HEK293 (cell line): Measurements from ENCODE around the gene CNPPD1.

Source experiments
- EGR2 ChIP-seq: fragments of 450-650 bp; formaldehyde crosslinking; IDR thresholded peaks from 2 replicates; pipeline ENCODE4 v1.5.1; 2016; ENCODE audit warnings: low read depth, missing biosample characterization, missing genetic modification characterization
- KLF8 ChIP-seq: fragments of 450-650 bp; formaldehyde crosslinking; IDR thresholded peaks from 2 replicates; pipeline ENCODE4 v1.5.1; 2016; ENCODE audit warnings: missing biosample characterization, missing genetic modification characterization
- KLF9 ChIP-seq: fragments of 450-650 bp; formaldehyde crosslinking; IDR thresholded peaks from 2 replicates; pipeline ENCODE4 v1.5.1; 2016; ENCODE audit warnings: missing biosample characterization, missing genetic modification characterization, low read depth
- SP2 ChIP-seq: fragments of 450-650 bp; formaldehyde crosslinking; IDR thresholded peaks from 2 replicates; pipeline ENCODE4 v1.5.1; 2016; ENCODE audit warnings: missing biosample characterization, missing genetic modification characterization
- TRIM28 ChIP-seq: IDR thresholded peaks from 2 replicates; pipeline ENCODE4 v1.6.1; 2011; ENCODE audit warnings: low read length, control low read depth, borderline replicate concordance
- WT1 ChIP-seq: fragments of 450-650 bp; formaldehyde crosslinking; IDR thresholded peaks from 2 replicates; pipeline ENCODE4 v1.5.1; 2016; ENCODE audit warnings: missing biosample characterization, missing genetic modification characterization
- ZBTB17 ChIP-seq: fragments of 450-650 bp; formaldehyde crosslinking; IDR thresholded peaks from 2 replicates; pipeline ENCODE4 v1.5.1; 2016; ENCODE audit warnings: missing biosample characterization, missing genetic modification characterization
- ZBTB20 ChIP-seq: fragments of 450-650 bp; formaldehyde crosslinking; IDR thresholded peaks from 2 replicates; pipeline ENCODE4 v1.5.1; 2016; ENCODE audit warnings: missing biosample characterization, missing genetic modification characterization
- ZEB2 ChIP-seq: fragments of 450-650 bp; formaldehyde crosslinking; IDR thresholded peaks from 2 replicates; pipeline ENCODE4 v1.5.1; 2016; ENCODE audit warnings: missing biosample characterization, missing genetic modification characterization
- ZNF10 ChIP-seq: fragments of 450-650 bp; formaldehyde crosslinking; IDR thresholded peaks from 2 replicates; pipeline ENCODE4 v1.5.1; 2017; ENCODE audit warnings: missing biosample characterization, missing genetic modification characterization
- ZNF114 ChIP-seq: fragments of 450-650 bp; formaldehyde crosslinking; IDR thresholded peaks from 2 replicates; pipeline ENCODE4 v1.5.0; 2017; ENCODE audit warnings: missing biosample characterization, missing genetic modification characterization
- ZNF266 ChIP-seq: fragments of 450-650 bp; formaldehyde crosslinking; IDR thresholded peaks from 2 replicates; pipeline ENCODE4 v1.5.1; 2016; ENCODE audit warnings: missing biosample characterization, missing genetic modification characterization, low read depth
- ZNF341 ChIP-seq: fragments of 450-650 bp; formaldehyde crosslinking; IDR thresholded peaks from 2 replicates; pipeline ENCODE4; 2016; ENCODE audit warnings: low read depth, missing biosample characterization, missing genetic modification characterization
- ZNF558 ChIP-seq: fragments of 450-650 bp; formaldehyde crosslinking; IDR thresholded peaks from 2 replicates; pipeline ENCODE4 v1.5.1; 2016; ENCODE audit warnings: missing biosample characterization, missing genetic modification characterization
- ZNF600 ChIP-seq: fragments of 450-650 bp; formaldehyde crosslinking; IDR thresholded peaks from 2 replicates; pipeline ENCODE4 v1.5.1; 2016; ENCODE audit warnings: missing biosample characterization, missing genetic modification characterization
- ZNF629 ChIP-seq: fragments of 450-650 bp; formaldehyde crosslinking; IDR thresholded peaks from 2 replicates; pipeline ENCODE4 v1.5.1; 2017; ENCODE audit warnings: missing biosample characterization, missing genetic modification characterization
- ZNF76 ChIP-seq: fragments of 450-650 bp; formaldehyde crosslinking; IDR thresholded peaks from 2 replicates; pipeline ENCODE4; 2016; ENCODE audit warnings: low read depth, missing biosample characterization, missing genetic modification characterization, borderline replicate concordance
- TF ChIP-seq, protein P1 (sequence below): fragments of 450-650 bp; formaldehyde crosslinking; conservative IDR thresholded peaks from 2 replicates; pipeline ENCODE4 v1.5.1; 2016; ENCODE audit warnings: low read depth, missing biosample characterization, missing genetic modification characterization
- TF ChIP-seq, protein P2 (sequence below): fragments of 450-650 bp; formaldehyde crosslinking; IDR thresholded peaks from 2 replicates; pipeline ENCODE4 v1.5.1; 2016; ENCODE audit warnings: missing biosample characterization, missing genetic modification characterization
- TF ChIP-seq, protein P3 (sequence below): fragments of 450-650 bp; formaldehyde crosslinking; IDR thresholded peaks from 2 replicates; pipeline ENCODE4 v1.5.1; 2017; ENCODE audit warnings: missing biosample characterization, missing genetic modification characterization
- TF ChIP-seq, protein P4 (sequence below): fragments of 450-650 bp; formaldehyde crosslinking; IDR thresholded peaks from 2 replicates; pipeline ENCODE4 v1.5.1; 2016; ENCODE audit warnings: missing biosample characterization, missing genetic modification characterization
- TF ChIP-seq, protein P5 (sequence below): fragments of 450-650 bp; formaldehyde crosslinking; IDR thresholded peaks from 2 replicates; pipeline ENCODE4 v1.5.1; 2016; ENCODE audit warnings: missing biosample characterization, missing genetic modification characterization
- TF ChIP-seq, protein P6 (sequence below): fragments of 450-650 bp; formaldehyde crosslinking; IDR thresholded peaks from 2 replicates; pipeline ENCODE4 v1.5.1; 2016; ENCODE audit warnings: missing biosample characterization, missing genetic modification characterization

CNPPD1 gene

DNA sequence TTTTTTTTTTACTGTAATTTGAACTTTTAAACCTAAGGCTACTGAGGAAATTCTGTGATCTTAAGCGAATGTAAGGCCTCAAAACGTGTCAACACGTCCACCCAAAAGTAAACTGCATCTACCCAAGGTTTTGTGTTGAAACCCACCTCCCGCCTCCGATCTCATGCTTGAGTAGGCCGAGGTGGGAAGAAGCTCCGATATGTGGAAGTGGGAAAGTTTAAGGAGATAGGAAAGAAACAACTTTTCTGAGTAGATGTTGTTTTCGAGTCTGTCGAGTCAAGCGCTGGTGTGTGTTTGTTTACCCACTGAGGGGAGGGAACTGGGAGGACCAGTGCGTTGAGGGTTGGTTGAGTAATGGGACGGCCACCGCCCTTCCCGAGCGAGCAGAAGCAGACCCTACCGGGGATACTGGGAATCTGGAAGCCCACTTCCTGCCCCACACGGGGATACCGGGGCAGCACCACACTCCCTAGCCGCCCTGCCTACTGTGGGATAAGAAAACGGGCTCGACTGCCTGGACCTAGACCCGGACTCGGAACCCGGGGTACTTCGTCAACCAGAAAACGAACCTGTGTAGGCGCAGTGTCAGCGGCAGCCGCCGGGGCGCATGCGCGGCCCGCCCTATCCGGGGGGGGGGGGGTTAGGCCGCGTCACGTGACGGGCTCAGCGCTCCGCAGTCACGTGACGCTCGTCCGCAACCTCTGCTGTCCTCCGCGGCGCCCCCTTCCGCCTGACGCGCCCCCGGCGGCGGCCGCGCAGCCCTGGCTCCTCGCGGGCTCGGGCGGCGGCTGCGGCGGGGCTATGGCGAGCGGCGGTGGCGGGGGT lies 1.0 kb upstream of the CNPPD1 start, which contains the start of gene RETREG2 (continued):
- TF ChIP-seq, protein P1, sequence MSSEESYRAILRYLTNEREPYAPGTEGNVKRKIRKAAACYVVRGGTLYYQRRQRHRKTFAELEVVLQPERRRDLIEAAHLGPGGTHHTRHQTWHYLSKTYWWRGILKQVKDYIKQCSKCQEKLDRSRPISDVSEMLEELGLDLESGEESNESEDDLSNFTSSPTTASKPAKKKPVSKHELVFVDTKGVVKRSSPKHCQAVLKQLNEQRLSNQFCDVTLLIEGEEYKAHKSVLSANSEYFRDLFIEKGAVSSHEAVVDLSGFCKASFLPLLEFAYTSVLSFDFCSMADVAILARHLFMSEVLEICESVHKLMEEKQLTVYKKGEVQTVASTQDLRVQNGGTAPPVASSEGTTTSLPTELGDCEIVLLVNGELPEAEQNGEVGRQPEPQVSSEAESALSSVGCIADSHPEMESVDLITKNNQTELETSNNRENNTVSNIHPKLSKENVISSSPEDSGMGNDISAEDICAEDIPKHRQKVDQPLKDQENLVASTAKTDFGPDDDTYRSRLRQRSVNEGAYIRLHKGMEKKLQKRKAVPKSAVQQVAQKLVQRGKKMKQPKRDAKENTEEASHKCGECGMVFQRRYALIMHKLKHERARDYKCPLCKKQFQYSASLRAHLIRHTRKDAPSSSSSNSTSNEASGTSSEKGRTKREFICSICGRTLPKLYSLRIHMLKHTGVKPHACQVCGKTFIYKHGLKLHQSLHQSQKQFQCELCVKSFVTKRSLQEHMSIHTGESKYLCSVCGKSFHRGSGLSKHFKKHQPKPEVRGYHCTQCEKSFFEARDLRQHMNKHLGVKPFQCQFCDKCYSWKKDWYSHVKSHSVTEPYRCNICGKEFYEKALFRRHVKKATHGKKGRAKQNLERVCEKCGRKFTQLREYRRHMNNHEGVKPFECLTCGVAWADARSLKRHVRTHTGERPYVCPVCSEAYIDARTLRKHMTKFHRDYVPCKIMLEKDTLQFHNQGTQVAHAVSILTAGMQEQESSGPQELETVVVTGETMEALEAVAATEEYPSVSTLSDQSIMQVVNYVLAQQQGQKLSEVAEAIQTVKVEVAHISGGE (tag by site-specific recombination), result peak; percentile 71
- peak; percentile 51; the same call in 1 of the 2 replicates for TF ChIP-seq KLF9 (tag by site-specific recombination)
- 0 out of 2 replicates have a peak, but pooled peaks have one; percentile 55 for TF ChIP-seq ZEB2 (tag by site-specific recombination)
- TF ChIP-seq ZNF266 (tag by site-specific recombination), result no peak
- TF ChIP-seq ZNF600 (tag by site-specific recombination), result peak; percentile 96
- TF ChIP-seq ZNF114 (tag by site-specific recombination), result no peak
- TF ChIP-seq ZNF558 (tag by site-specific recombination), result no peak
- no peak for TF ChIP-seq EGR2 (tag by site-specific recombination)
- peak; percentile 65 for TF ChIP-seq ZNF341 (tag by site-specific recombination)
- TF ChIP-seq ZNF629 (tag by site-specific recombination), result peak; percentile 48; the same call in 1 of the 2 replicates
- TF ChIP-seq ZBTB20, result peak; percentile 86
- TF ChIP-seq ZNF76 (tag by site-specific recombination), result peak; percentile 60; the same call in 1 of the 2 replicates
- peak; percentile 85 for TF ChIP-seq KLF8 (tag by site-specific recombination)
- TF ChIP-seq, protein P2, sequence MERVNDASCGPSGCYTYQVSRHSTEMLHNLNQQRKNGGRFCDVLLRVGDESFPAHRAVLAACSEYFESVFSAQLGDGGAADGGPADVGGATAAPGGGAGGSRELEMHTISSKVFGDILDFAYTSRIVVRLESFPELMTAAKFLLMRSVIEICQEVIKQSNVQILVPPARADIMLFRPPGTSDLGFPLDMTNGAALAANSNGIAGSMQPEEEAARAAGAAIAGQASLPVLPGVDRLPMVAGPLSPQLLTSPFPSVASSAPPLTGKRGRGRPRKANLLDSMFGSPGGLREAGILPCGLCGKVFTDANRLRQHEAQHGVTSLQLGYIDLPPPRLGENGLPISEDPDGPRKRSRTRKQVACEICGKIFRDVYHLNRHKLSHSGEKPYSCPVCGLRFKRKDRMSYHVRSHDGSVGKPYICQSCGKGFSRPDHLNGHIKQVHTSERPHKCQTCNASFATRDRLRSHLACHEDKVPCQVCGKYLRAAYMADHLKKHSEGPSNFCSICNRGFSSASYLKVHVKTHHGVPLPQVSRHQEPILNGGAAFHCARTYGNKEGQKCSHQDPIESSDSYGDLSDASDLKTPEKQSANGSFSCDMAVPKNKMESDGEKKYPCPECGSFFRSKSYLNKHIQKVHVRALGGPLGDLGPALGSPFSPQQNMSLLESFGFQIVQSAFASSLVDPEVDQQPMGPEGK (tag by site-specific recombination), result peak; percentile 72
- TF ChIP-seq, protein P3, sequence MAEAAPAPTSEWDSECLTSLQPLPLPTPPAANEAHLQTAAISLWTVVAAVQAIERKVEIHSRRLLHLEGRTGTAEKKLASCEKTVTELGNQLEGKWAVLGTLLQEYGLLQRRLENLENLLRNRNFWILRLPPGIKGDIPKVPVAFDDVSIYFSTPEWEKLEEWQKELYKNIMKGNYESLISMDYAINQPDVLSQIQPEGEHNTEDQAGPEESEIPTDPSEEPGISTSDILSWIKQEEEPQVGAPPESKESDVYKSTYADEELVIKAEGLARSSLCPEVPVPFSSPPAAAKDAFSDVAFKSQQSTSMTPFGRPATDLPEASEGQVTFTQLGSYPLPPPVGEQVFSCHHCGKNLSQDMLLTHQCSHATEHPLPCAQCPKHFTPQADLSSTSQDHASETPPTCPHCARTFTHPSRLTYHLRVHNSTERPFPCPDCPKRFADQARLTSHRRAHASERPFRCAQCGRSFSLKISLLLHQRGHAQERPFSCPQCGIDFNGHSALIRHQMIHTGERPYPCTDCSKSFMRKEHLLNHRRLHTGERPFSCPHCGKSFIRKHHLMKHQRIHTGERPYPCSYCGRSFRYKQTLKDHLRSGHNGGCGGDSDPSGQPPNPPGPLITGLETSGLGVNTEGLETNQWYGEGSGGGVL (tag by site-specific recombination), result peak; percentile 39; the same call in 1 of the 2 replicates
- TF ChIP-seq, protein P4, sequence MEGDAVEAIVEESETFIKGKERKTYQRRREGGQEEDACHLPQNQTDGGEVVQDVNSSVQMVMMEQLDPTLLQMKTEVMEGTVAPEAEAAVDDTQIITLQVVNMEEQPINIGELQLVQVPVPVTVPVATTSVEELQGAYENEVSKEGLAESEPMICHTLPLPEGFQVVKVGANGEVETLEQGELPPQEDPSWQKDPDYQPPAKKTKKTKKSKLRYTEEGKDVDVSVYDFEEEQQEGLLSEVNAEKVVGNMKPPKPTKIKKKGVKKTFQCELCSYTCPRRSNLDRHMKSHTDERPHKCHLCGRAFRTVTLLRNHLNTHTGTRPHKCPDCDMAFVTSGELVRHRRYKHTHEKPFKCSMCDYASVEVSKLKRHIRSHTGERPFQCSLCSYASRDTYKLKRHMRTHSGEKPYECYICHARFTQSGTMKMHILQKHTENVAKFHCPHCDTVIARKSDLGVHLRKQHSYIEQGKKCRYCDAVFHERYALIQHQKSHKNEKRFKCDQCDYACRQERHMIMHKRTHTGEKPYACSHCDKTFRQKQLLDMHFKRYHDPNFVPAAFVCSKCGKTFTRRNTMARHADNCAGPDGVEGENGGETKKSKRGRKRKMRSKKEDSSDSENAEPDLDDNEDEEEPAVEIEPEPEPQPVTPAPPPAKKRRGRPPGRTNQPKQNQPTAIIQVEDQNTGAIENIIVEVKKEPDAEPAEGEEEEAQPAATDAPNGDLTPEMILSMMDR (tag by site-specific recombination), result peak; percentile 20; the same call in 1 of the 2 replicates
- peak; percentile 71 for TF ChIP-seq SP2 (tag by site-specific recombination)
- TF ChIP-seq, protein P5, sequence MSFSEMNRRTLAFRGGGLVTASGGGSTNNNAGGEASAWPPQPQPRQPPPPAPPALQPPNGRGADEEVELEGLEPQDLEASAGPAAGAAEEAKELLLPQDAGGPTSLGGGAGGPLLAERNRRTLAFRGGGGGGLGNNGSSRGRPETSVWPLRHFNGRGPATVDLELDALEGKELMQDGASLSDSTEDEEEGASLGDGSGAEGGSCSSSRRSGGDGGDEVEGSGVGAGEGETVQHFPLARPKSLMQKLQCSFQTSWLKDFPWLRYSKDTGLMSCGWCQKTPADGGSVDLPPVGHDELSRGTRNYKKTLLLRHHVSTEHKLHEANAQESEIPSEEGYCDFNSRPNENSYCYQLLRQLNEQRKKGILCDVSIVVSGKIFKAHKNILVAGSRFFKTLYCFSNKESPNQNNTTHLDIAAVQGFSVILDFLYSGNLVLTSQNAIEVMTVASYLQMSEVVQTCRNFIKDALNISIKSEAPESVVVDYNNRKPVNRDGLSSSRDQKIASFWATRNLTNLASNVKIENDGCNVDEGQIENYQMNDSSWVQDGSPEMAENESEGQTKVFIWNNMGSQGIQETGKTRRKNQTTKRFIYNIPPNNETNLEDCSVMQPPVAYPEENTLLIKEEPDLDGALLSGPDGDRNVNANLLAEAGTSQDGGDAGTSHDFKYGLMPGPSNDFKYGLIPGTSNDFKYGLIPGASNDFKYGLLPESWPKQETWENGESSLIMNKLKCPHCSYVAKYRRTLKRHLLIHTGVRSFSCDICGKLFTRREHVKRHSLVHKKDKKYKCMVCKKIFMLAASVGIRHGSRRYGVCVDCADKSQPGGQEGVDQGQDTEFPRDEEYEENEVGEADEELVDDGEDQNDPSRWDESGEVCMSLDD, result 0 out of 2 replicates have a peak, but pooled peaks have one; percentile 20
- TF ChIP-seq ZBTB17 (tag by site-specific recombination), result peak; percentile 32; the same call in 1 of the 2 replicates
- TF ChIP-seq WT1 (tag by site-specific recombination), result peak; percentile 95
- TF ChIP-seq, protein P6, sequence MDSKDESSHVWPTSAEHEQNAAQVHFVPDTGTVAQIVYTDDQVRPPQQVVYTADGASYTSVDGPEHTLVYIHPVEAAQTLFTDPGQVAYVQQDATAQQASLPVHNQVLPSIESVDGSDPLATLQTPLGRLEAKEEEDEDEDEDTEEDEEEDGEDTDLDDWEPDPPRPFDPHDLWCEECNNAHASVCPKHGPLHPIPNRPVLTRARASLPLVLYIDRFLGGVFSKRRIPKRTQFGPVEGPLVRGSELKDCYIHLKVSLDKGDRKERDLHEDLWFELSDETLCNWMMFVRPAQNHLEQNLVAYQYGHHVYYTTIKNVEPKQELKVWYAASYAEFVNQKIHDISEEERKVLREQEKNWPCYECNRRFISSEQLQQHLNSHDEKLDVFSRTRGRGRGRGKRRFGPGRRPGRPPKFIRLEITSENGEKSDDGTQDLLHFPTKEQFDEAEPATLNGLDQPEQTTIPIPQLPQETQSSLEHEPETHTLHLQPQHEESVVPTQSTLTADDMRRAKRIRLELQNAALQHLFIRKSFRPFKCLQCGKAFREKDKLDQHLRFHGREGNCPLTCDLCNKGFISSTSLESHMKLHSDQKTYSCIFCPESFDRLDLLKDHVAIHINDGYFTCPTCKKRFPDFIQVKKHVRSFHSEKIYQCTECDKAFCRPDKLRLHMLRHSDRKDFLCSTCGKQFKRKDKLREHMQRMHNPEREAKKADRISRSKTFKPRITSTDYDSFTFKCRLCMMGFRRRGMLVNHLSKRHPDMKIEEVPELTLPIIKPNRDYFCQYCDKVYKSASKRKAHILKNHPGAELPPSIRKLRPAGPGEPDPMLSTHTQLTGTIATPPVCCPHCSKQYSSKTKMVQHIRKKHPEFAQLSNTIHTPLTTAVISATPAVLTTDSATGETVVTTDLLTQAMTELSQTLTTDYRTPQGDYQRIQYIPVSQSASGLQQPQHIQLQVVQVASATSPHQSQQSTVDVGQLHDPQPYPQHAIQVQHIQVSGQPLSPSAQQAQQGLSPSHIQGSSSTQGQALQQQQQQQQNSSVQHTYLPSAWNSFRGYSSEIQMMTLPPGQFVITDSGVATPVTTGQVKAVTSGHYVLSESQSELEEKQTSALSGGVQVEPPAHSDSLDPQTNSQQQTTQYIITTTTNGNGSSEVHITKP (tag by site-specific recombination), result peak; percentile 38; the same call in 1 of the 2 replicates
- TF ChIP-seq TRIM28, result 0 out of 2 replicates have a peak, but pooled peaks have one; percentile 33
- TF ChIP-seq ZNF10 (tag by site-specific recombination), result peak; percentile 33; the same call in 1 of the 2 replicates
